Ishikawa (cell line): ENCODE results near the gene YPEL5.

Experiments
- CREB1 ChIP-seq: IDR thresholded peaks from 2 replicates; pipeline ENCODE4 v1.6.1; 2012; ENCODE audit warnings: low read depth
- EGR1 ChIP-seq: IDR thresholded peaks from 2 replicates; pipeline ENCODE4 v1.6.1; 2012
- EP300 ChIP-seq: IDR thresholded peaks from 2 replicates; pipeline ENCODE4 v1.6.1; 2012; ENCODE audit warnings: borderline replicate concordance
- MAX ChIP-seq: IDR thresholded peaks from 2 replicates; pipeline ENCODE4 v1.6.1; 2012
- REST ChIP-seq: IDR thresholded peaks from 2 replicates; pipeline ENCODE4 v1.6.1; 2012; ENCODE audit warnings: low read depth, mild to moderate bottlenecking
- TAF1 ChIP-seq: IDR thresholded peaks from 2 replicates; pipeline ENCODE4 v1.6.1; 2012; ENCODE audit warnings: low read depth, mild to moderate bottlenecking

- TF ChIP-seq MAX (no peak), CREB1 (no peak), REST (no peak), TAF1 (no peak), EGR1 (no peak), EP300 (no peak)
Measured at GRCh38 chr2:30141136-30141535, 5.7 kb upstream of the YPEL5 start.
